H9 (cell line): ENCODE measurements around the gene SLA2. TPM values are rescaled to one million over a fixed set of nuclear protein-coding genes. Genes with fewer than 3 reads are reported as not detected.
"Not testable (repeated sequence)": the region's sequence is repeated elsewhere in the genome, so short reads cannot be mapped to it uniquely, and the experiment has no call there.

Source experiments
- DNase-seq: peaks from one replicate; pipeline ENCODE4 v3.0.0-alpha.2; 2017
- H2AFZ ChIP-seq: one replicate; pipeline ENCODE4 v1.6.1; 2013; ENCODE audit warnings: mild to moderate bottlenecking, low read length, control low read depth, moderate library complexity
- H2AK5ac ChIP-seq: 2 replicates; pipeline ENCODE4 v1.6.1; 2013; ENCODE audit warnings: low read length, control low read depth, mixed read lengths; ENCODE audit not compliant: insufficient read length
- H2BK120ac ChIP-seq: one replicate; pipeline ENCODE4 v1.6.1; 2013; ENCODE audit warnings: low read depth, mild to moderate bottlenecking, low read length, control low read depth, inconsistent platforms; ENCODE audit not compliant: poor library complexity, severe bottlenecking
- H2BK12ac ChIP-seq: 2 replicates; pipeline ENCODE4 v1.6.1; 2013; ENCODE audit warnings: low read length, control low read depth, mixed read lengths, low read depth; ENCODE audit not compliant: insufficient read length
- H2BK15ac ChIP-seq: 2 replicates; pipeline ENCODE4 v1.6.1; 2013; ENCODE audit warnings: low read depth, low read length, control low read depth
- H2BK20ac ChIP-seq: one replicate; pipeline ENCODE4 v1.6.1; 2013; ENCODE audit warnings: low read depth, mild to moderate bottlenecking, low read length, control low read depth, inconsistent platforms; ENCODE audit not compliant: poor library complexity, severe bottlenecking
- H2BK5ac ChIP-seq: 2 replicates; pipeline ENCODE4 v1.6.1; 2013; ENCODE audit warnings: low read length, control low read depth, mixed read lengths; ENCODE audit not compliant: insufficient read length
- H3K14ac ChIP-seq: 2 replicates; pipeline ENCODE4 v1.6.1; 2013; ENCODE audit warnings: low read length, control low read depth; ENCODE audit not compliant: insufficient read depth
- H3K18ac ChIP-seq: 2 replicates; pipeline ENCODE4 v1.6.1; 2013; ENCODE audit warnings: low read depth, mild to moderate bottlenecking, mixed read lengths, low read length, control low read depth; ENCODE audit not compliant: insufficient read length
- H3K23ac ChIP-seq: 2 replicates; pipeline ENCODE4 v1.6.1; 2013; ENCODE audit warnings: low read length, control low read depth, mixed read lengths, low read depth; ENCODE audit not compliant: insufficient read length
- H3K23me2 ChIP-seq: 2 replicates; pipeline ENCODE4 v1.6.1; 2013; ENCODE audit warnings: low read depth, mild to moderate bottlenecking, mixed read lengths, low read length, control low read depth; ENCODE audit not compliant: insufficient read length, poor library complexity, severe bottlenecking
- H3K27ac ChIP-seq: 2 replicates; pipeline ENCODE4 v1.5.1; 2013; ENCODE audit warnings: low read length, control low read depth, mixed read lengths, low read depth; ENCODE audit not compliant: insufficient read length
- H3K27me3 ChIP-seq: 2 replicates; pipeline ENCODE4 v1.6.1; 2013; ENCODE audit warnings: low read length, control low read depth, inconsistent platforms; ENCODE audit not compliant: insufficient read depth
- H3K4ac ChIP-seq: 2 replicates; pipeline ENCODE4 v1.6.1; 2013; ENCODE audit warnings: low read depth, mild to moderate bottlenecking, control low read depth, inconsistent platforms, low read length, moderate library complexity
- H3K4me1 ChIP-seq: 2 replicates; pipeline ENCODE4 v1.6.1; 2013; ENCODE audit warnings: low read length, control low read depth, inconsistent platforms; ENCODE audit not compliant: insufficient read depth
- H3K4me2 ChIP-seq: 2 replicates; pipeline ENCODE4 v1.6.1; 2013; ENCODE audit warnings: low read length, control low read depth, mixed read lengths; ENCODE audit not compliant: insufficient read length, insufficient read depth
- H3K56ac ChIP-seq: 2 replicates; pipeline ENCODE4 v1.6.1; 2013; ENCODE audit warnings: low read depth, mild to moderate bottlenecking, mixed read lengths, low read length, control low read depth; ENCODE audit not compliant: insufficient read length
- H3K79me1 ChIP-seq: 2 replicates; pipeline ENCODE4 v1.6.1; 2013; ENCODE audit warnings: low read depth, mild to moderate bottlenecking, moderate library complexity, low read length, control low read depth, inconsistent platforms; ENCODE audit not compliant: insufficient read depth, poor library complexity, severe bottlenecking
- H3K79me2 ChIP-seq: 2 replicates; pipeline ENCODE4 v1.6.1; 2013; ENCODE audit warnings: low read length, control low read depth, inconsistent platforms; ENCODE audit not compliant: insufficient read depth
- H3K9ac ChIP-seq: 2 replicates; pipeline ENCODE4 v1.6.1; 2013; ENCODE audit warnings: low read length, control low read depth, mixed read lengths; ENCODE audit not compliant: insufficient read length; ENCODE audit errors: extremely low read depth
- H3K9me3 ChIP-seq: one replicate; pipeline ENCODE4 v1.6.1; 2013; ENCODE audit warnings: low read depth, low read length, inconsistent platforms; ENCODE audit not compliant: control insufficient read depth
- H3T11ph ChIP-seq: one replicate; pipeline ENCODE4 v1.6.1; 2013; ENCODE audit warnings: mild to moderate bottlenecking, low read length, control low read depth, inconsistent platforms
- H4K20me1 ChIP-seq: one replicate; pipeline ENCODE4 v1.6.1; 2013; ENCODE audit not compliant: control insufficient read depth, insufficient read length, insufficient read depth
- H4K5ac ChIP-seq: 2 replicates; pipeline ENCODE4 v1.6.1; 2013; ENCODE audit warnings: low read depth, mild to moderate bottlenecking, mixed read lengths, low read length, control low read depth; ENCODE audit not compliant: insufficient read length
- H4K8ac ChIP-seq: replicated peaks from 2 replicates; pipeline ENCODE4 v1.6.1; 2013; ENCODE audit warnings: low read length, control low read depth, mixed read lengths, low read depth; ENCODE audit not compliant: insufficient read length
- H4K91ac ChIP-seq: 2 replicates; pipeline ENCODE4 v1.6.1; 2013; ENCODE audit warnings: low read depth, mild to moderate bottlenecking, moderate library complexity, mixed read lengths, low read length, control low read depth; ENCODE audit not compliant: insufficient read length
- H3K27ac Mint-ChIP-seq, 3 experiments: 2 replicates in 2 of 3; 3 replicates in 1 of 3; pipeline ENCODE4 v1.8.0; 2020 to 2021; ENCODE audit warnings: mixed read lengths in 3 of 3, mild to moderate bottlenecking in 1 of 3, moderate library complexity in 1 of 3
- H3K27me3 Mint-ChIP-seq: 2 replicates; pipeline ENCODE4 v1.8.0; 2021; ENCODE audit warnings: low read depth, mild to moderate bottlenecking, moderate library complexity, mixed read lengths
- H3K36me3 Mint-ChIP-seq, 3 experiments: 2 replicates in 2 of 3; 3 replicates in 1 of 3; pipeline ENCODE4 v1.8.0; 2020 to 2021; ENCODE audit warnings: low read depth in 3 of 3, mixed read lengths in 3 of 3; ENCODE audit not compliant: insufficient read depth in 1 of 3
- H3K4me1 Mint-ChIP-seq, 2 experiments: 2 replicates each; pipeline ENCODE4 v1.8.0; 2020; ENCODE audit warnings: mixed read lengths in 2 of 2
- H3K4me3 Mint-ChIP-seq, 2 experiments: 2 replicates in 1 of 2; 3 replicates in 1 of 2; pipeline ENCODE4 v1.8.0; 2020 to 2021; ENCODE audit warnings: mild to moderate bottlenecking in 2 of 2, mixed read lengths in 2 of 2, moderate library complexity in 1 of 2
- H3K9me3 Mint-ChIP-seq, 2 experiments: 2 replicates in 1 of 2; 3 replicates in 1 of 2; pipeline ENCODE4 v1.8.0; 2020; ENCODE audit warnings: mild to moderate bottlenecking in 2 of 2, mixed read lengths in 2 of 2, moderate library complexity in 1 of 2
- WGBS: extraction: QIAGEN DNeasy Blood & Tissue Kit; methylation state at CpG from one replicate; pipeline ENCODE4 v1.1.7; 2013; ENCODE audit warnings: missing lambda C conversion rate, low lambda C conversion rate, mixed read lengths; ENCODE audit not compliant: insufficient read length; ENCODE audit errors: extremely low coverage; 5-methylcytosine and 5-hydroxymethylcytosine counted together
- total RNA-seq: library from RNA; stranded (reverse); gene quantifications from 2 replicates; pipeline ENCODE4 v1.2.1, GENCODE V29; 2021

Gene SLA2
- total RNA-seq, 1 experiment from 2014 or later = 0.20 TPM

- H3K79me1 ChIP-seq, H3K4me1 ChIP-seq, H3K9me3 ChIP-seq, H2BK15ac ChIP-seq, H3K56ac ChIP-seq, H2AFZ ChIP-seq, H3K27ac Mint-ChIP-seq, H4K8ac ChIP-seq, H3K27me3 Mint-ChIP-seq, DNase-seq, H3T11ph ChIP-seq, H3K4me2 ChIP-seq, H4K5ac ChIP-seq, H4K20me1 ChIP-seq, H2BK20ac ChIP-seq, H3K27me3 ChIP-seq, H3K27ac ChIP-seq, H4K91ac ChIP-seq, H2AK5ac ChIP-seq, H3K79me2 ChIP-seq, H3K18ac ChIP-seq, H2BK5ac ChIP-seq, H3K14ac ChIP-seq, H3K23me2 ChIP-seq, H2BK12ac ChIP-seq, H3K9ac ChIP-seq, H3K23ac ChIP-seq, H3K4me3 Mint-ChIP-seq, H3K4ac ChIP-seq, H2BK120ac ChIP-seq: not testable (repeated sequence)
- H3K4me1 Mint-ChIP-seq = peaks cover 23 to 29% of the 10 kb centered on the region in 2 experiments
- no CpG with 5 or more reads among the region's 13 CpGs for WGBS
- H3K9me3 Mint-ChIP-seq = peaks cover 12 to 14% of the 10 kb centered on the region in 2 experiments
- H3K36me3 Mint-ChIP-seq = peaks cover 14 to 33% (median 15%) of the 10 kb centered on the region in 3 experiments
These were observed 81.8 kb downstream of the SLA2 start for GRCh38 chr20:36564078-36564725.
